GM23338 (cell line): ENCODE results near the gene APELA. TPM values are rescaled to one million over a fixed set of nuclear protein-coding genes. Genes with fewer than 3 reads are reported as not detected.

ENCODE experiments used
- ATAC-seq: fragments of 200-7000 bp; cut with Tn5 transposase; 3 replicates; pipeline ENCODE4 v1.9.1; 2020
- DNase-seq: peaks from one replicate; pipeline ENCODE4 v3.0.0-alpha.2; 2015; ENCODE audit warnings: low spot score
- H2AFZ ChIP-seq: fragments of 200-600 bp; sonication (generic); 2 replicates; pipeline ENCODE4 v1.8.0; 2016; ENCODE audit warnings: antibody characterized with exemption, mild to moderate bottlenecking, moderate library complexity
- H3F3A ChIP-seq: fragments of 200-600 bp; sonication (generic); replicated peaks from 2 replicates; pipeline ENCODE4 v1.8.0; 2017; ENCODE audit warnings: antibody characterized with exemption, mixed run types, low read depth
- H3K27ac ChIP-seq: fragments of 200-600 bp; sonication (generic); 2 replicates; pipeline ENCODE4 v1.6.1; 2016; ENCODE audit warnings: low read depth
- H3K27me3 ChIP-seq: fragments of 200-600 bp; sonication (generic); 2 replicates; pipeline ENCODE4 v1.8.0; 2016; ENCODE audit warnings: mild to moderate bottlenecking, mixed run types, moderate library complexity; ENCODE audit not compliant: insufficient read depth
- H3K36me3 ChIP-seq: fragments of 200-600 bp; sonication (generic); 2 replicates; pipeline ENCODE4 v1.8.0; 2016; ENCODE audit warnings: mild to moderate bottlenecking; ENCODE audit not compliant: insufficient read depth
- H3K4me1 ChIP-seq: fragments of 200-600 bp; sonication (generic); 2 replicates; pipeline ENCODE4 v1.8.0; 2016; ENCODE audit warnings: mild to moderate bottlenecking, moderate library complexity; ENCODE audit not compliant: insufficient read depth
- H3K4me2 ChIP-seq: fragments of 200-600 bp; sonication (generic); 2 replicates; pipeline ENCODE4 v1.7.1; 2017; ENCODE audit warnings: mixed run types
- H3K4me3 ChIP-seq: fragments of 200-600 bp; sonication (generic); 2 replicates; pipeline ENCODE4 v1.6.1; 2016; ENCODE audit warnings: mixed run types
- H3K79me2 ChIP-seq: fragments of 200-600 bp; sonication (generic); replicated peaks from 2 replicates; pipeline ENCODE4 v1.8.0; 2017; ENCODE audit warnings: mild to moderate bottlenecking; ENCODE audit not compliant: insufficient read depth
- H3K9me2 ChIP-seq: fragments of 200-600 bp; sonication (generic); 2 replicates; pipeline ENCODE4 v1.8.0; 2017; ENCODE audit not compliant: insufficient read depth
- H4K20me1 ChIP-seq: fragments of 200-600 bp; sonication (generic); replicated peaks from 2 replicates; pipeline ENCODE4 v1.8.0; 2017; ENCODE audit warnings: mild to moderate bottlenecking; ENCODE audit not compliant: insufficient read depth
- H3K27ac Mint-ChIP-seq: 2 replicates; pipeline ENCODE4 v1.8.0; 2020; ENCODE audit warnings: inconsistent platforms, mild to moderate bottlenecking, moderate library complexity, mixed read lengths
- H3K27me3 Mint-ChIP-seq: 3 replicates; pipeline ENCODE4 v1.8.0; 2022; ENCODE audit warnings: low read depth, mild to moderate bottlenecking, moderate library complexity, mixed read lengths, inconsistent platforms; ENCODE audit not compliant: insufficient read depth, poor library complexity
- H3K36me3 Mint-ChIP-seq: 3 replicates; pipeline ENCODE4 v1.8.0; 2021; ENCODE audit warnings: low read depth, mild to moderate bottlenecking, inconsistent platforms, moderate library complexity, mixed read lengths
- H3K4me1 Mint-ChIP-seq: 3 replicates; pipeline ENCODE4 v1.8.0; 2020; ENCODE audit warnings: mild to moderate bottlenecking, inconsistent platforms, mixed read lengths
- H3K4me3 Mint-ChIP-seq: 3 replicates; pipeline ENCODE4 v1.8.0; 2021; ENCODE audit warnings: moderate library complexity, mild to moderate bottlenecking, inconsistent platforms, mixed read lengths
- H3K9me3 Mint-ChIP-seq: 3 replicates; pipeline ENCODE4 v1.8.0; 2020; ENCODE audit warnings: moderate library complexity, mild to moderate bottlenecking, inconsistent platforms, mixed read lengths
- CREB1 ChIP-seq: fragments of 250-450 bp; sonication (Bioruptor Pico); IDR thresholded peaks from 2 replicates; pipeline ENCODE4 v1.5.0; 2020; ENCODE audit warnings: low read depth, mild to moderate bottlenecking, moderate library complexity
- CTCF ChIP-seq, 2 experiments: fragments of 200-600 bp in 1 of 2; sonication (generic) in 1 of 2; conservative IDR thresholded peaks; 2 replicates each; pipeline versions ENCODE4 v1.5.1 to v1.6.1; 2016 to 2017; ENCODE audit warnings: antibody characterized with exemption in 2 of 2, low read depth in 2 of 2, mild to moderate bottlenecking in 2 of 2, moderate library complexity in 1 of 2
- ETS1 ChIP-seq: IDR thresholded peaks from 2 replicates; pipeline ENCODE4 v1.6.1; 2016; ENCODE audit warnings: antibody characterized with exemption
- EZH2 ChIP-seq: fragments of 200-600 bp; sonication (generic); IDR thresholded peaks from one replicate; pipeline ENCODE4 v1.8.0; 2017; ENCODE audit warnings: antibody characterized with exemption, mild to moderate bottlenecking, low read depth; ENCODE audit not compliant: unreplicated experiment
- EZH2phosphoT487 ChIP-seq: fragments of 200-600 bp; sonication (generic); IDR thresholded peaks from one replicate; pipeline ENCODE4 v1.8.1; 2018; ENCODE audit warnings: antibody characterized with exemption; ENCODE audit not compliant: unreplicated experiment
- JUNB ChIP-seq: IDR thresholded peaks from one replicate; pipeline ENCODE4 v1.6.1; 2016; ENCODE audit warnings: antibody characterized with exemption; ENCODE audit not compliant: unreplicated experiment
- NANOG ChIP-seq: IDR thresholded peaks from 2 replicates; pipeline ENCODE4 v1.6.1; 2016; ENCODE audit warnings: antibody characterized with exemption, borderline replicate concordance
- POLR2AphosphoS5 ChIP-seq: IDR thresholded peaks from 2 replicates; pipeline ENCODE4 v1.6.1; 2016; ENCODE audit warnings: antibody characterized with exemption, low read depth
- STAT1 ChIP-seq: IDR thresholded peaks from one replicate; pipeline ENCODE4 v1.6.1; 2016; ENCODE audit warnings: antibody characterized with exemption; ENCODE audit not compliant: unreplicated experiment
- ZNF114 ChIP-seq: fragments of 250-450 bp; sonication (Bioruptor Pico); IDR thresholded peaks from 2 replicates; pipeline ENCODE4 v1.5.0; 2020; ENCODE audit warnings: mild to moderate bottlenecking, moderate library complexity
- ZNF331 ChIP-seq: fragments of 250-450 bp; sonication (Bioruptor Pico); IDR thresholded peaks from 2 replicates; pipeline ENCODE4 v1.5.0; 2020; ENCODE audit warnings: low read depth, mild to moderate bottlenecking, moderate library complexity
- ZNF462 ChIP-seq: fragments of 250-450 bp; sonication (Bioruptor Pico); IDR thresholded peaks from 2 replicates; pipeline ENCODE4 v1.5.0; 2020; ENCODE audit warnings: mild to moderate bottlenecking, moderate library complexity
- polyA plus RNA-seq: library from polyadenylated mRNA; unstranded; fragments of >200 nt; fragmentation: Nextera tagmentation; extraction: Ambion mirVana; gene quantifications from 2 replicates; pipeline ENCODE4 v1.2.1, GENCODE V29; 2016
- total RNA-seq: library from RNA; depleted of rRNA; stranded (reverse); fragments of >200 nt; shearing (Covaris generic); gene quantifications from 2 replicates; pipeline ENCODE4 v1.2.3, GENCODE V29; 2014
- TF ChIP-seq, protein P1 (sequence below): IDR thresholded peaks from one replicate; pipeline ENCODE4 v1.6.1; 2018; ENCODE audit warnings: antibody characterized with exemption; ENCODE audit not compliant: unreplicated experiment

Gene APELA
- total and polyA plus RNA-seq, 2 experiments from 2014 or later: 114 to 213 TPM

GRCh38 chr4:164871673-164872072 is 5.3 kb upstream of the APELA start:
- H3F3A ChIP-seq: no peaks in the 10 kb centered on the region
- H3K79me2 ChIP-seq: no peaks in the 10 kb centered on the region
- no peaks in the 10 kb centered on the region for H3K27me3 ChIP-seq
- Mint-ChIP-seq H3K4me1 (peaks cover 32% of the 10 kb centered on the region), H3K4me3 (no peak overlapping the region), H3K36me3 (peaks cover 6% of the 10 kb centered on the region; the same call in 2 of the 3 replicates), H3K27me3 (peaks cover 4% of the 10 kb centered on the region), H3K9me3 (0 out of 3 replicates have a peak, but pooled peaks cover 5% of the 10 kb centered on the region), H3K27ac (peak overlapping the region; percentile 18; the same call in 1 of the 2 replicates)
- H3K4me2 ChIP-seq: no peak overlapping the region
- H3K4me3 ChIP-seq: no peak overlapping the region
- H2AFZ ChIP-seq: no peak overlapping the region
- DNase-seq (no peak), ATAC-seq (no peak)
- TF ChIP-seq CTCF (conservative IDR thresholded peaks at IDR 0.05; ENCODE audit: low read depth in 2 of 2) (no peak), ETS1 (no peak), EZH2phosphoT487 (no peak), NANOG (no peak), STAT1 (no peak), ZNF331 (no peak), POLR2AphosphoS5 (no peak), JUNB (no peak), EZH2 (no peak), ZNF462 (CRISPR knock-in tag) (no peak), ZNF114 (CRISPR knock-in tag) (no peak), CREB1 (no peak)
- TF ChIP-seq, protein P1, sequence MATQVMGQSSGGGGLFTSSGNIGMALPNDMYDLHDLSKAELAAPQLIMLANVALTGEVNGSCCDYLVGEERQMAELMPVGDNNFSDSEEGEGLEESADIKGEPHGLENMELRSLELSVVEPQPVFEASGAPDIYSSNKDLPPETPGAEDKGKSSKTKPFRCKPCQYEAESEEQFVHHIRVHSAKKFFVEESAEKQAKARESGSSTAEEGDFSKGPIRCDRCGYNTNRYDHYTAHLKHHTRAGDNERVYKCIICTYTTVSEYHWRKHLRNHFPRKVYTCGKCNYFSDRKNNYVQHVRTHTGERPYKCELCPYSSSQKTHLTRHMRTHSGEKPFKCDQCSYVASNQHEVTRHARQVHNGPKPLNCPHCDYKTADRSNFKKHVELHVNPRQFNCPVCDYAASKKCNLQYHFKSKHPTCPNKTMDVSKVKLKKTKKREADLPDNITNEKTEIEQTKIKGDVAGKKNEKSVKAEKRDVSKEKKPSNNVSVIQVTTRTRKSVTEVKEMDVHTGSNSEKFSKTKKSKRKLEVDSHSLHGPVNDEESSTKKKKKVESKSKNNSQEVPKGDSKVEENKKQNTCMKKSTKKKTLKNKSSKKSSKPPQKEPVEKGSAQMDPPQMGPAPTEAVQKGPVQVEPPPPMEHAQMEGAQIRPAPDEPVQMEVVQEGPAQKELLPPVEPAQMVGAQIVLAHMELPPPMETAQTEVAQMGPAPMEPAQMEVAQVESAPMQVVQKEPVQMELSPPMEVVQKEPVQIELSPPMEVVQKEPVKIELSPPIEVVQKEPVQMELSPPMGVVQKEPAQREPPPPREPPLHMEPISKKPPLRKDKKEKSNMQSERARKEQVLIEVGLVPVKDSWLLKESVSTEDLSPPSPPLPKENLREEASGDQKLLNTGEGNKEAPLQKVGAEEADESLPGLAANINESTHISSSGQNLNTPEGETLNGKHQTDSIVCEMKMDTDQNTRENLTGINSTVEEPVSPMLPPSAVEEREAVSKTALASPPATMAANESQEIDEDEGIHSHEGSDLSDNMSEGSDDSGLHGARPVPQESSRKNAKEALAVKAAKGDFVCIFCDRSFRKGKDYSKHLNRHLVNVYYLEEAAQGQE: no peak
- peaks cover 29% of the 10 kb centered on the region for H3K4me1 ChIP-seq
- no peak overlapping the region for H3K27ac ChIP-seq
- no peaks in the 10 kb centered on the region for H3K36me3 ChIP-seq
- no peaks in the 10 kb centered on the region for H4K20me1 ChIP-seq
- H3K9me2 ChIP-seq: 0 out of 2 replicates have a peak, but pooled peaks cover 3% of the 10 kb centered on the region
